B cell (primary cell): Measurements from ENCODE around the gene CHST4. TPM values are rescaled to one million over a fixed set of nuclear protein-coding genes. Genes with fewer than 3 reads are reported as not detected.

Experiments
- ATAC-seq: fragments of 200-7000 bp; cut with Tn5 transposase; one replicate; pipeline ENCODE4 v1.10.0; 2021; ENCODE audit warnings: low read depth, mild to moderate bottlenecking, moderate number of reproducible peaks, moderate library complexity
- CTCF ChIA-PET: fragments of 350-600 bp; sonication (Branson Sonifier 250); formaldehyde crosslinking; loops from one replicate; lab custom pipeline; 2021; ENCODE audit warnings: antibody characterized with exemption, inconsistent platforms; lab: Charles Lee
- POLR2A ChIA-PET: fragments of 350-600 bp; sonication (Branson Sonifier 250); formaldehyde crosslinking; loops from one replicate; lab custom pipeline; 2021; ENCODE audit warnings: antibody characterized with exemption; lab: Charles Lee
- DNase-seq: peaks from one replicate; pipeline ENCODE4 v3.0.0; 2013
- H2AFZ ChIP-seq: 2 replicates; pipeline ENCODE4 v1.6.1; 2012; ENCODE audit warnings: mild to moderate bottlenecking, low read depth, low read length; ENCODE audit not compliant: insufficient read depth, poor library complexity, severe bottlenecking
- H3K27ac ChIP-seq, 2 donors: 1 replicate in 1 of 2; 2 replicates in 1 of 2; pipeline ENCODE4 v1.5.1; 2012 to 2013; ENCODE audit warnings: low read length in 2 of 2, mild to moderate bottlenecking in 2 of 2, moderate library complexity in 1 of 2
- H3K27me3 ChIP-seq, 4 experiments: fragments of 200-600 bp in 1 of 4; sonication (generic) in 1 of 4; replicated peaks in 1 of 4; 1 replicate in 2 of 4; 2 replicates in 2 of 4; pipeline versions ENCODE4 v1.6.1 to v1.7.0; 2013 to 2016; ENCODE audit warnings: low read length in 3 of 4, mild to moderate bottlenecking in 2 of 4, mixed read lengths in 1 of 4, moderate library complexity in 1 of 4; ENCODE audit not compliant: insufficient read depth in 4 of 4, control insufficient read depth in 3 of 4; ENCODE audit errors: control extremely low read depth in 1 of 4
- H3K36me3 ChIP-seq, 2 experiments: replicated peaks in 1 of 2; 1 replicate in 1 of 2; 2 replicates in 1 of 2; pipeline versions ENCODE4 v1.6.1 to v1.7.1; 2013; ENCODE audit warnings: low read length in 1 of 2; ENCODE audit not compliant: insufficient read depth in 2 of 2, control insufficient read depth in 1 of 2; ENCODE audit errors: control extremely low read depth in 1 of 2, extremely low read depth in 1 of 2
- H3K4me1 ChIP-seq, 2 donors: fragments of 200-600 bp in 1 of 2; sonication (generic) in 1 of 2; 1 replicate in 1 of 2; 2 replicates in 1 of 2; pipeline versions ENCODE4 v1.5.1 to v1.6.1; 2013 to 2017; ENCODE audit warnings: low read length in 2 of 2; ENCODE audit not compliant: control insufficient read depth in 2 of 2, insufficient read depth in 2 of 2
- H3K4me2 ChIP-seq: replicated peaks from 2 replicates; pipeline ENCODE3; 2012; ENCODE audit warnings: mild to moderate bottlenecking, low read depth, low read length; ENCODE audit not compliant: poor library complexity, severe bottlenecking
- H3K4me3 ChIP-seq, 5 experiments: fragments of 200-600 bp in 1 of 5; sonication (generic) in 1 of 5; 1 replicate in 3 of 5; 2 replicates in 2 of 5; pipeline versions ENCODE4 v1.5.1 to v1.7.0; 2011 to 2016; ENCODE audit warnings: low read length in 4 of 5, mild to moderate bottlenecking in 4 of 5, low read depth in 2 of 5, control low read depth in 1 of 5, moderate library complexity in 1 of 5; ENCODE audit not compliant: insufficient read depth in 1 of 5; ENCODE audit errors: control extremely low read depth in 1 of 5, extremely low read depth in 1 of 5
- H3K79me2 ChIP-seq: fragments of 200-600 bp; sonication (generic); one replicate; pipeline ENCODE4 v1.6.0; 2016; ENCODE audit warnings: low read length; ENCODE audit not compliant: control insufficient read depth, insufficient read depth
- H3K9ac ChIP-seq: fragments of 200-600 bp; sonication (generic); 2 replicates; pipeline ENCODE4 v1.6.1; 2017; ENCODE audit warnings: mild to moderate bottlenecking, low read length, moderate library complexity
- H3K9me3 ChIP-seq, 3 donors: one replicate each; pipeline versions ENCODE4 v1.6.1 to v1.7.1; 2013; ENCODE audit warnings: low read length in 2 of 3; ENCODE audit not compliant: control insufficient read depth in 2 of 3, insufficient read depth in 1 of 3; ENCODE audit errors: control extremely low read depth in 1 of 3
- H4K20me1 ChIP-seq: 2 replicates; pipeline ENCODE4 v1.6.0; 2012; ENCODE audit warnings: mild to moderate bottlenecking, low read length; ENCODE audit not compliant: insufficient read depth, control insufficient read depth, poor library complexity, severe bottlenecking
- H3K27ac Mint-ChIP-seq: one replicate; pipeline ENCODE4 v1.8.0; 2021; ENCODE audit warnings: mixed read lengths
- H3K27me3 Mint-ChIP-seq: one replicate; pipeline ENCODE4 v1.8.0; 2021; ENCODE audit warnings: mixed read lengths
- H3K4me1 Mint-ChIP-seq: one replicate; pipeline ENCODE4 v1.8.0; 2021; ENCODE audit warnings: mixed read lengths
- H3K4me3 Mint-ChIP-seq: one replicate; pipeline ENCODE4 v1.8.0; 2021; ENCODE audit warnings: mixed read lengths
- H3K9me3 Mint-ChIP-seq: one replicate; pipeline ENCODE4 v1.8.0; 2022; ENCODE audit warnings: mixed read lengths; ENCODE audit not compliant: insufficient read depth
- EZH2 ChIP-seq: IDR thresholded peaks from 2 replicates; pipeline ENCODE4 v1.6.1; 2012; ENCODE audit warnings: borderline replicate concordance, low read depth, mild to moderate bottlenecking, moderate library complexity, low read length; ENCODE audit not compliant: insufficient read depth, poor library complexity, severe bottlenecking
- WGBS: methylation state at CpG from one replicate; pipeline ENCODE4 v1.1.5; 2013; ENCODE audit warnings: missing lambda C conversion rate; ENCODE audit not compliant: insufficient coverage; 5-methylcytosine and 5-hydroxymethylcytosine counted together
- intact Hi-C: fragments of 100-400 bp; cut with micrococcal nuclease; formaldehyde crosslinking; loops from one replicate; pipeline ENCODE4 v1.10.0; 2022
- polyA plus RNA-seq: library from polyadenylated mRNA; depleted of rRNA; stranded (reverse); fragments of >200 nt; gene quantifications from 2 replicates; pipeline ENCODE4 v1.2.3, GENCODE V29; 2012
- total RNA-seq, 2 donors: library from RNA; stranded (reverse); fragments of 120-200 nt in 1 of 2; gene quantifications; 1 replicate in 1 of 2; 2 replicates in 1 of 2; pipeline versions ENCODE4 v1.2.3 to v1.2.4, GENCODE V29; 2013 to 2022
- TF ChIP-seq, protein P1 (sequence below): fragments of 200-600 bp; IDR thresholded peaks from one replicate; pipeline ENCODE4 v1.8.0; 2022; ENCODE audit warnings: antibody characterized with exemption, mild to moderate bottlenecking

The CHST4 gene
- total and polyA plus RNA-seq, 2 donors (not counting 1 experiment from before 2014, with no cell fraction given): not detected

- H3K27ac ChIP-seq: no peak overlapping the region
- 97% methylated on average over 8 of the region's 8 CpGs for WGBS
- Mint-ChIP-seq H3K4me3 (no peak overlapping the region), H3K27ac (peak overlapping the region; percentile 17), H3K9me3 (no peaks in the 10 kb centered on the region), H3K4me1 (peaks cover 31% of the 10 kb centered on the region), H3K27me3 (no peaks in the 10 kb centered on the region)
- H3K79me2 ChIP-seq: no peaks in the 10 kb centered on the region
- peaks cover 0 to 1% (median 1%) of the 10 kb centered on the region in 3 donors for H3K9me3 ChIP-seq
- H4K20me1 ChIP-seq: no peaks in the 10 kb centered on the region
- no peaks in the 10 kb centered on the region for H3K36me3 ChIP-seq
- ATAC-seq: no peak
- H3K9ac ChIP-seq: no peak overlapping the region
- TF ChIP-seq EZH2: no peak
- TF ChIP-seq, protein P1, sequence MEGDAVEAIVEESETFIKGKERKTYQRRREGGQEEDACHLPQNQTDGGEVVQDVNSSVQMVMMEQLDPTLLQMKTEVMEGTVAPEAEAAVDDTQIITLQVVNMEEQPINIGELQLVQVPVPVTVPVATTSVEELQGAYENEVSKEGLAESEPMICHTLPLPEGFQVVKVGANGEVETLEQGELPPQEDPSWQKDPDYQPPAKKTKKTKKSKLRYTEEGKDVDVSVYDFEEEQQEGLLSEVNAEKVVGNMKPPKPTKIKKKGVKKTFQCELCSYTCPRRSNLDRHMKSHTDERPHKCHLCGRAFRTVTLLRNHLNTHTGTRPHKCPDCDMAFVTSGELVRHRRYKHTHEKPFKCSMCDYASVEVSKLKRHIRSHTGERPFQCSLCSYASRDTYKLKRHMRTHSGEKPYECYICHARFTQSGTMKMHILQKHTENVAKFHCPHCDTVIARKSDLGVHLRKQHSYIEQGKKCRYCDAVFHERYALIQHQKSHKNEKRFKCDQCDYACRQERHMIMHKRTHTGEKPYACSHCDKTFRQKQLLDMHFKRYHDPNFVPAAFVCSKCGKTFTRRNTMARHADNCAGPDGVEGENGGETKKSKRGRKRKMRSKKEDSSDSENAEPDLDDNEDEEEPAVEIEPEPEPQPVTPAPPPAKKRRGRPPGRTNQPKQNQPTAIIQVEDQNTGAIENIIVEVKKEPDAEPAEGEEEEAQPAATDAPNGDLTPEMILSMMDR: no peak
- no peak overlapping the region for H2AFZ ChIP-seq
- no peaks in the 10 kb centered on the region for H3K27me3 ChIP-seq
- POLR2A ChIA-PET: no interaction called here
- intact Hi-C loops: loop anchor here (10.0 kb wide), 1 partner anchor 1097 kb away; no protein-coding TSS in a partner anchor
- H3K4me1 ChIP-seq: peaks cover 33 to 34% of the 10 kb centered on the region in 2 donors
- no peak overlapping the region for H3K4me3 ChIP-seq
- DNase-seq: no peak
- H3K4me2 ChIP-seq: no peak overlapping the region
- CTCF ChIA-PET: interaction anchor here (0.9 to 7.6 kb wide), 2 partner anchors 38 to 42 kb away, joined by 3 to 243 read pairs; no protein-coding TSS in a partner anchor
Measured at GRCh38 chr16:71567931-71568330, 41.7 kb downstream of the CHST4 start.

- TF ChIP-seq, protein P1: no peak
- no peak for TF ChIP-seq EZH2
- ATAC-seq (no peak), DNase-seq (no peak)
- Mint-ChIP-seq H3K9me3 (no peaks in the 10 kb centered on the region), H3K4me3 (no peak overlapping the region), H3K27me3 (no peaks in the 10 kb centered on the region), H3K27ac (peak overlapping the region; percentile 38), H3K4me1 (peaks cover 34% of the 10 kb centered on the region)
- H3K9ac ChIP-seq: no peak overlapping the region
- H3K27ac ChIP-seq: no peak overlapping the region
- intact Hi-C loops: loop anchor here (10.0 kb wide), 1 partner anchor 1096 kb away; no protein-coding TSS in a partner anchor
- no peak overlapping the region for H3K4me2 ChIP-seq
- no peak overlapping the region for H2AFZ ChIP-seq
- no peaks in the 10 kb centered on the region for H4K20me1 ChIP-seq
- ChIA-PET POLR2A (no interaction called here), CTCF (interaction anchor here (0.9 to 7.6 kb wide), 2 partner anchors 38 to 41 kb away, joined by 3 to 243 read pairs; no protein-coding TSS in a partner anchor)
- no peak overlapping the region for H3K4me3 ChIP-seq
- 100% methylated on average over 1 of the region's 4 CpGs for WGBS
- H3K27me3 ChIP-seq: no peaks in the 10 kb centered on the region
- no peaks in the 10 kb centered on the region for H3K79me2 ChIP-seq
- peaks cover 29 to 31% of the 10 kb centered on the region in 2 donors for H3K4me1 ChIP-seq
- H3K9me3 ChIP-seq: peaks cover 0 to 1% (median 0%) of the 10 kb centered on the region in 3 donors
- H3K36me3 ChIP-seq: no peaks in the 10 kb centered on the region
Measured at GRCh38 chr16:71568551-71568950, 42.3 kb downstream of the CHST4 start.
